ENCODE data around the gene NGB. TPM values are rescaled to one million over a fixed set of nuclear protein-coding genes. Genes with fewer than 3 reads are reported as not detected.

NGB gene
- total RNA-seq, 1 experiment from 2014 or later = not detected

- no peaks in the 10 kb centered on the region for H3K36me3 ChIP-seq (ENCODE audit: control insufficient read depth in 1 of 2, insufficient read depth in 2 of 2, low read length in 2 of 2)
- intact Hi-C loops (cut with micrococcal nuclease) = no loop called here
- no peaks in the 10 kb centered on the region for H4K20me1 ChIP-seq (ENCODE audit: insufficient read depth)
- ChIA-PET CTCF (no interaction called here), POLR2A (no interaction called here), RAD21 (ENCODE audit: low non-redundant PET in 1 of 2, low total read pairs in 2 of 2, uncharacterized antibody in 2 of 2, unreplicated experiment in 2 of 2) (no interaction called here)
- ATAC-seq = no peak
- no peaks in the 10 kb centered on the region for H3K9me3 ChIP-seq (ENCODE audit: control insufficient read depth in 1 of 2, insufficient read depth in 1 of 2, low read depth in 1 of 2, low read length in 2 of 2)
- H3K4me2 ChIP-seq (ENCODE audit: low read length) = no peak overlapping the region
- DNase-seq (ENCODE audit: low read depth, low spot score) = no peak
- H2AFZ ChIP-seq (ENCODE audit: low read depth, low read length, poor library complexity, severe bottlenecking) = no peak overlapping the region
- H3K9ac ChIP-seq (ENCODE audit: low read length) = no peak overlapping the region
- no peaks in the 10 kb centered on the region for H3K4me1 ChIP-seq (ENCODE audit: control insufficient read depth in 1 of 2, insufficient read depth in 2 of 2, low read length in 2 of 2)
- no peaks in the 10 kb centered on the region for H3K9me2 ChIP-seq (ENCODE audit: insufficient read depth)
- no peaks in the 10 kb centered on the region for H3K27me3 ChIP-seq (ENCODE audit: insufficient read depth, low read length)
- BruUV-seq (replicated peaks) = no TSS peak
- H3K4me3 ChIP-seq (replicated peaks in 1 of 2; ENCODE audit: low read depth in 1 of 2, low read length in 2 of 2) = no peak overlapping the region
- TF ChIP-seq ZNF274 (IDR thresholded peaks at IDR 0.05; ENCODE audit: low read depth, low read length) = no peak
- peaks cover 6% of the 10 kb centered on the region; the same call in 1 of the 2 replicates for H3K79me2 ChIP-seq (ENCODE audit: insufficient read depth, low read length)
- H3K27ac ChIP-seq (ENCODE audit: low read depth, low read length) = no peak overlapping the region
Observed at GRCh38 chr14:77311217-77311616, 40.2 kb upstream of the NGB start.

GRCh38 chr14:77310026-77310425 is 39.0 kb upstream of the NGB start:
- Histone ChIP-seq H3K4me2 (ENCODE audit: low read length) (no peak overlapping the region), H2AFZ (ENCODE audit: low read depth, low read length, poor library complexity, severe bottlenecking) (no peak overlapping the region), H3K27ac (ENCODE audit: low read depth, low read length) (no peak overlapping the region), H3K4me1 (ENCODE audit: control insufficient read depth in 1 of 2, insufficient read depth in 2 of 2, low read length in 2 of 2) (no peaks in the 10 kb centered on the region), H3K9me2 (ENCODE audit: insufficient read depth) (no peaks in the 10 kb centered on the region), H4K20me1 (ENCODE audit: insufficient read depth) (no peaks in the 10 kb centered on the region), H3K9ac (ENCODE audit: low read length) (no peak overlapping the region), H3K9me3 (ENCODE audit: control insufficient read depth in 1 of 2, insufficient read depth in 1 of 2, low read depth in 1 of 2, low read length in 2 of 2) (no peaks in the 10 kb centered on the region), H3K79me2 (ENCODE audit: insufficient read depth, low read length) (peaks cover 3% of the 10 kb centered on the region; the same call in 1 of the 2 replicates), H3K4me3 (replicated peaks in 1 of 2; ENCODE audit: low read depth in 1 of 2, low read length in 2 of 2) (no peak overlapping the region), H3K36me3 (ENCODE audit: control insufficient read depth in 1 of 2, insufficient read depth in 2 of 2, low read length in 2 of 2) (no peaks in the 10 kb centered on the region; a peak in 1 of 4 replicates), H3K27me3 (ENCODE audit: insufficient read depth, low read length) (no peaks in the 10 kb centered on the region)
- ChIA-PET CTCF (no interaction called here), POLR2A (no interaction called here), RAD21 (ENCODE audit: low non-redundant PET in 1 of 2, low total read pairs in 2 of 2, uncharacterized antibody in 2 of 2, unreplicated experiment in 2 of 2) (no interaction called here)
- intact Hi-C loops (cut with micrococcal nuclease) = no loop called here
- ATAC-seq = no peak
- no peak for DNase-seq (ENCODE audit: low read depth, low spot score)
- TF ChIP-seq YY1 (IDR thresholded peaks at IDR 0.05; ENCODE audit: extremely low read depth, insufficient replicate concordance, low read depth, low read length) (no peak), REST (IDR thresholded peaks at IDR 0.05; ENCODE audit: low read depth) (no peak), ATF3 (IDR thresholded peaks at IDR 0.05) (no peak), EGR1 (IDR thresholded peaks at IDR 0.05; ENCODE audit: low read depth) (no peak), EZH2phosphoT487 (IDR thresholded peaks at IDR 0.05; ENCODE audit: borderline replicate concordance) (no peak), FOSL1 (IDR thresholded peaks at IDR 0.05; ENCODE audit: low read depth) (no peak), POLR2A (IDR thresholded peaks at IDR 0.05; ENCODE audit: borderline replicate concordance, extremely low read depth, insufficient read depth, insufficient read length) (no peak), ZNF274 (IDR thresholded peaks at IDR 0.05; ENCODE audit: low read depth, low read length) (no peak), SIN3A (IDR thresholded peaks at IDR 0.05; ENCODE audit: low read depth) (no peak), CBX3 (IDR thresholded peaks at IDR 0.05; ENCODE audit: low read depth) (no peak), TCF7L2 (IDR thresholded peaks at IDR 0.05; ENCODE audit: borderline replicate concordance, extremely low read depth, insufficient read depth, insufficient read length) (no peak), CEBPB (IDR thresholded peaks at IDR 0.05; ENCODE audit: low read depth) (no peak), ZFX (IDR thresholded peaks at IDR 0.05) (no peak), CTCF (IDR thresholded peaks at IDR 0.05 in 2 of 3, conservative IDR thresholded peaks at IDR 0.05 in 1 of 3; ENCODE audit: borderline replicate concordance in 1 of 3, insufficient read depth in 1 of 3, low read depth in 2 of 3, low read length in 2 of 3) (no peak), EZH2 (IDR thresholded peaks at IDR 0.05) (no peak), JUND (IDR thresholded peaks at IDR 0.05) (no peak), ELF1 (IDR thresholded peaks at IDR 0.05; ENCODE audit: borderline replicate concordance, low read depth) (no peak), SP1 (IDR thresholded peaks at IDR 0.05; ENCODE audit: low read depth) (no peak)
- no TSS peak for BruUV-seq (replicated peaks)

All from HCT116 (cell line).